ENCODE results near the gene SOX13. TPM values are rescaled to one million over a fixed set of nuclear protein-coding genes. Genes with fewer than 3 reads are reported as not detected.
A peak's percentile ranks its signal among the peaks of the same experiment; 100 is the strongest.
"Not testable (repeated sequence)": the region's sequence is repeated elsewhere in the genome, so short reads cannot be mapped to it uniquely, and the experiment has no call there.

The SOX13 gene
- total RNA-seq, 4 donors from 2014 or later = 12.1 to 34.1 (median 33.4) TPM

DNA sequence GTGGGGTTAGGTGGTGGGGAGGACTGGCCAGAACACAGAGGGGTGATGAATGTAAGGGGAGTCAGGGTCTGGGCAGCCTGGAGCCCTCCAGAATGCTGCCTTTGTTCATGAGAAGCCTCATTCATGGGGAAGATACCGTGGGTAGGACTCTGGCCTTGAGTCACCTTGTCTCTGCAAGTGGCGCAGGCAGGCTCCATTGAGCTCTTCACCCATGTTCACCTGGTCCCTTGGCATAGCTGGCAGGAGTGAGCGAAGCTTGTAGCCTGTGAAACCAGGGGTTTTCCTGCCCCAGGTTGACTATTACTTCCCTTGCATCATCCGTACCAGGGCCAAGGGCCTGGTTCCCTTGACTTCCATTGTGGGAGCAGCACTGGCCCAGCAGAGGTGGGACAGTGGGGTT, 25.8 kb downstream of the SOX13 start:
- TF ChIP-seq EP300 (IDR thresholded peaks at IDR 0.05; ENCODE audit: low read depth) (no peak), POLR2A (IDR thresholded peaks at IDR 0.05) (no peak), POLR2AphosphoS5 (IDR thresholded peaks at IDR 0.05) (no peak)
- TF ChIP-seq, protein P1, sequence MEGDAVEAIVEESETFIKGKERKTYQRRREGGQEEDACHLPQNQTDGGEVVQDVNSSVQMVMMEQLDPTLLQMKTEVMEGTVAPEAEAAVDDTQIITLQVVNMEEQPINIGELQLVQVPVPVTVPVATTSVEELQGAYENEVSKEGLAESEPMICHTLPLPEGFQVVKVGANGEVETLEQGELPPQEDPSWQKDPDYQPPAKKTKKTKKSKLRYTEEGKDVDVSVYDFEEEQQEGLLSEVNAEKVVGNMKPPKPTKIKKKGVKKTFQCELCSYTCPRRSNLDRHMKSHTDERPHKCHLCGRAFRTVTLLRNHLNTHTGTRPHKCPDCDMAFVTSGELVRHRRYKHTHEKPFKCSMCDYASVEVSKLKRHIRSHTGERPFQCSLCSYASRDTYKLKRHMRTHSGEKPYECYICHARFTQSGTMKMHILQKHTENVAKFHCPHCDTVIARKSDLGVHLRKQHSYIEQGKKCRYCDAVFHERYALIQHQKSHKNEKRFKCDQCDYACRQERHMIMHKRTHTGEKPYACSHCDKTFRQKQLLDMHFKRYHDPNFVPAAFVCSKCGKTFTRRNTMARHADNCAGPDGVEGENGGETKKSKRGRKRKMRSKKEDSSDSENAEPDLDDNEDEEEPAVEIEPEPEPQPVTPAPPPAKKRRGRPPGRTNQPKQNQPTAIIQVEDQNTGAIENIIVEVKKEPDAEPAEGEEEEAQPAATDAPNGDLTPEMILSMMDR (IDR thresholded peaks at IDR 0.05) = no peak
- no peak overlapping the region for H3K4me3 ChIP-seq
- 89% methylated on average over 2 of the region's 4 CpGs; no CpG with 5 or more reads in 1 of the 2 donors for WGBS, 2 donors (ENCODE audit: low coverage in 1 of 2)
- no peaks in the 10 kb centered on the region for H3K36me3 ChIP-seq
- intact Hi-C loops (cut with DNase I; ENCODE audit: low total_unique reads) (no loop called here), in situ Hi-C loops (cut with MboI; ENCODE audit: low pct_ligation_motif_present in 1 of 4, low pct_unique_long_range_greater_than_20kb in 1 of 4, low sequenced_read_pairs in 3 of 4) (no loop called here)
- DNase-seq = no peak
- H3K9me3 ChIP-seq = no peaks in the 10 kb centered on the region
- no peaks in the 10 kb centered on the region for H3K27me3 ChIP-seq
- H3K4me1 ChIP-seq = peaks cover 28 to 38% (median 33%) of the 10 kb centered on the region in 4 donors
- H3K27ac ChIP-seq = no peak overlapping the region

DNA sequence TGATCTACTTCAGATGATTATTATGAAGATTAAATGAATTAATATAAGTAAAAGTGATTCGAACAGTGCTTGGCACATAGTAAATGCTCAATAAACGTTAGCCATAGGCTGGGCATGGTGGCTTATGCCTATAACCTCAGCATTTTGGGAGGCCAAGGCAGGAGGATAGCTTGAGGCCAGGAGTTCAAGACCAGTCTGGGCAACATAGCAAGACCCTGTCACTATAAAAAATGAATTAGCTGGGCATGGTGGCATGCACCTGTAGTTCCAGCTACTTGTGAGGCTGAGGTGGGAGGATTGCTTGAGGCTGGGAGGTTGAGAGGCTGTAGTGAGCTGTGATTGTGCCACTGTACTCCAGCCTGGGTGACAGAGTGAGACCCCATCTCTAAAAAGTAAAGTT, 26.8 kb downstream of the SOX13 start:
- H3K4me1 ChIP-seq = peaks cover 22 to 38% (median 34%) of the 10 kb centered on the region in 4 donors
- H3K27me3 ChIP-seq; DNase-seq; in situ Hi-C loops (cut with MboI; ENCODE audit: low pct_ligation_motif_present in 1 of 4, low pct_unique_long_range_greater_than_20kb in 1 of 4, low sequenced_read_pairs in 3 of 4); intact Hi-C loops (cut with DNase I; ENCODE audit: low total_unique reads); H3K4me3 ChIP-seq; H3K27ac ChIP-seq; H3K36me3 ChIP-seq; H3K9me3 ChIP-seq: not testable (repeated sequence)
- WGBS, 2 donors (ENCODE audit: low coverage in 1 of 2) = 75 to 77% methylated on average over 2 of the region's 2 CpGs

DNA sequence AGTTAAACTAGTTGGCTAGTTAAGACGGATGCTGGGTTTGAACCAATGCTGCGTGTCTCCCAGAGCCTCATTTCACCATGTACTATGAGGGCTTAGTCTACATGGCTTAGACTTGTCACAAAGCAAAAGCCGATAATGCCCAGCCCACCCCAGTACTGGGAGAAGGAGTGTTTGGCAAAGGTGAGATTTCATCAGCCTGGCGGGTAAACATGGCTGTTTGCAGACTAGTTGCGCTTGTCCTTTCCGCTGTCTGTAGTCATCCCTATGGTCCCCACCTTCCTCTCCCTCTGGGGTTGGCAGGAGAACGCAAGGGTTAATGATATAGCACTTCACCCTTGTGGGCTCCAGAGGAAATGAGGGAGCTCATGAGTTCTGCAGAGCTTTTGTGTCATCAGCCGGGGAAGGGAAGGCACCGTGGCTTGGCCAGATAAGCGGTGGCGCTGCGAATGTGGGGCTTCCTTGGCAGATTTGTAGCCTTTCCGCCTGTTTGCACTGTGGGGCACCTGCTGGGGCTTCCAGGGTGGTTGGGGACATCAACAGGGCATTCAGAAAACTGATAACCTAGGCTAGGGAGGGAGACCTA, 29.2 kb downstream of the SOX13 start:
- Histone ChIP-seq H3K4me1 (peaks cover 22 to 31% (median 26%) of the 10 kb centered on the region in 4 donors), H3K36me3 (no peaks in the 10 kb centered on the region), H3K9me3 (no peaks in the 10 kb centered on the region), H3K27ac (peak overlapping the region; percentile 45 to 54 (median 51)), H3K4me3 (no peak overlapping the region), H3K27me3 (no peaks in the 10 kb centered on the region)
- no peak for DNase-seq
- intact Hi-C loops (cut with DNase I; ENCODE audit: low total_unique reads) (no loop called here), in situ Hi-C loops (cut with MboI; ENCODE audit: low pct_ligation_motif_present in 1 of 4, low pct_unique_long_range_greater_than_20kb in 1 of 4, low sequenced_read_pairs in 3 of 4) (no loop called here)
- WGBS, 2 donors (ENCODE audit: low coverage in 1 of 2) = 74% methylated on average over 13 of the region's 13 CpGs; no CpG with 5 or more reads in 1 of the 2 donors
- TF ChIP-seq POLR2A (IDR thresholded peaks at IDR 0.05) (no peak), POLR2AphosphoS5 (IDR thresholded peaks at IDR 0.05) (no peak), EP300 (IDR thresholded peaks at IDR 0.05; ENCODE audit: low read depth) (no peak)
- TF ChIP-seq, protein P1 (IDR thresholded peaks at IDR 0.05) = no peak

DNA sequence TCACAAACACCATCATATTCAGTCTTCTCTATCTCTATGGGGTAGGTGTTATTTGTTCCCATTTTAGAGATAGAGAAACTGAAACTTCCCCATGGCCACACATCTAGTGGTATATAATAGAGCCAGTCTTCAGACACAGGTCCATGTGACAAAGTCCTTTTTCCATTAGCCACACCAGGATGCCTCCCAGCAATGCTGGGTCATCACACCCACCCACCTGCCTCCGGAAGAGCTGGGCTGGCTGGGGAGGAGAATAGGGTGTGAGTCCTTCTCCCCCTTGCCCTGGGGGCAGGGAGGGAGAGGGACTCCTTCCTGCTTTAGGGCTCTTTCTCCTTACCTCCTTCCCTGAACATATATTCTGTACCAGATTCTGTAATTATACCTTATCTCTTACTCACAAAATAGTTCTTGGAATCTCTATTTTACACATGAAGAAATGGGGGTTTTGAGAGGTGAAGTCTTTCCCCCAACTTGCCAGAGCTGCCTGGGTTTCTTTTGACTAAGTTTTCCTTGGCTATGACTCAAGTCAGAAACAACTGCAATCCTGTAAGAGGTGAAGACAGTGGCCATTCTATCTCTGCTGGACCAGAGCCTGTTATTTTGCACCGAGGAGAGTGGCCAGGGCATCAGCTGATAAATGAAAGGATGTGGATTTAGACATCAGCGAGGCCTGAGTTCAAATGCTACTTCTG, 30.0 kb downstream of the SOX13 start:
- intact Hi-C loops (cut with DNase I; ENCODE audit: low total_unique reads) = no loop called here
- TF ChIP-seq, protein P1 (IDR thresholded peaks at IDR 0.05) = no peak
- TF ChIP-seq EP300 (IDR thresholded peaks at IDR 0.05; ENCODE audit: low read depth) (no peak), POLR2AphosphoS5 (IDR thresholded peaks at IDR 0.05) (no peak), POLR2A (IDR thresholded peaks at IDR 0.05) (no peak)
- WGBS, 2 donors (ENCODE audit: low coverage in 1 of 2) = 49% methylated on average over 3 of the region's 3 CpGs; no CpG with 5 or more reads in 1 of the 2 donors
- no peak for DNase-seq
- H3K9me3 ChIP-seq = no peaks in the 10 kb centered on the region
- in situ Hi-C loops (cut with MboI; ENCODE audit: low pct_ligation_motif_present in 1 of 4, low pct_unique_long_range_greater_than_20kb in 1 of 4, low sequenced_read_pairs in 3 of 4) = no loop called here
- H3K36me3 ChIP-seq = no peaks in the 10 kb centered on the region
- peaks cover 23 to 31% (median 28%) of the 10 kb centered on the region in 4 donors for H3K4me1 ChIP-seq
- no peak overlapping the region for H3K4me3 ChIP-seq
- H3K27ac ChIP-seq = peak overlapping the region; percentile 45 to 54 (median 51)
- H3K27me3 ChIP-seq = no peaks in the 10 kb centered on the region

All from transverse colon (tissue), 4 donors.